Measurements from ENCODE around the gene PCYOX1L. TPM values are rescaled to one million over a fixed set of nuclear protein-coding genes. Genes with fewer than 3 reads are reported as not detected.

The PCYOX1L gene
- total and polyA plus RNA-seq, 2 of the 8 experiments (the other 6 are each of a cell fraction or from before 2014, with no cell fraction given), result 6.8 to 17.2 TPM

- Histone ChIP-seq H3K79me1 (ENCODE audit: low read depth, low read length) (no peaks in the 10 kb centered on the region), H2BK120ac (replicated peaks; ENCODE audit: low read depth, low read length) (no peak overlapping the region), H4K5ac (ENCODE audit: insufficient read length, low read depth, low read length) (no peak overlapping the region), H4K20me1 (replicated peaks in 1 of 2; ENCODE audit: control insufficient read depth in 1 of 2, insufficient read depth in 2 of 2, low read length in 2 of 2) (no peaks in the 10 kb centered on the region), H3K14ac (ENCODE audit: insufficient read length) (no peak overlapping the region), H3K23ac (ENCODE audit: insufficient read length) (no peak overlapping the region), H2BK20ac (ENCODE audit: low read length) (no peak overlapping the region), H3K9me3 (ENCODE audit: insufficient read depth in 2 of 2, low read depth in 1 of 2, low read length in 1 of 2) (no peaks in the 10 kb centered on the region), H3K27ac (ENCODE audit: low read depth, low read length) (no peak overlapping the region), H3K4me2 (ENCODE audit: insufficient read depth in 1 of 2, low read depth in 2 of 2, low read length in 2 of 2) (no peak overlapping the region), H3K23me2 (ENCODE audit: low read depth, low read length) (no peaks in the 10 kb centered on the region), H3K4ac (replicated peaks; ENCODE audit: insufficient read length, low read depth, low read length) (no peak overlapping the region), H3K27me3 (replicated peaks in 1 of 4; ENCODE audit: control insufficient read depth in 3 of 4, extremely low read depth in 1 of 4, insufficient read depth in 3 of 4, low read length in 3 of 4) (no peaks in the 10 kb centered on the region), H2BK15ac (ENCODE audit: low read length) (no peak overlapping the region), H2AK5ac (ENCODE audit: low read depth, low read length) (no peak overlapping the region), H3K9ac (replicated peaks in 1 of 4; ENCODE audit: extremely low read depth in 1 of 4, low read depth in 3 of 4, low read length in 3 of 4) (no peak overlapping the region), H3K4me1 (replicated peaks in 1 of 4; ENCODE audit: control insufficient read depth in 3 of 4, insufficient read depth in 4 of 4, low read length in 3 of 4) (peaks cover 0 to 4% (median 0%) of the 10 kb centered on the region in 4 experiments; a peak in 1 of 7 replicates), H3K4me3 (ENCODE audit: extremely low read depth in 1 of 4, insufficient read depth in 2 of 4, low read depth in 3 of 4, low read length in 4 of 4) (no peak overlapping the region), H2BK5ac (ENCODE audit: low read depth, low read length) (no peak overlapping the region), H4K8ac (ENCODE audit: extremely low read depth, insufficient read depth, low read length) (no peak overlapping the region), H3K79me2 (ENCODE audit: control insufficient read depth in 1 of 2, insufficient read depth in 2 of 2, low read length in 2 of 2) (no peaks in the 10 kb centered on the region), H2AFZ (ENCODE audit: low read length) (no peak overlapping the region), H4K91ac (replicated peaks; ENCODE audit: insufficient read length, low read length) (no peak overlapping the region), H3K56ac (replicated peaks; ENCODE audit: insufficient read length, low read depth, low read length) (no peak overlapping the region), H3K36me3 (ENCODE audit: control insufficient read depth in 2 of 4, insufficient read depth in 4 of 4, low read length in 3 of 4) (no peaks in the 10 kb centered on the region), H2BK12ac (ENCODE audit: low read depth, low read length) (no peak overlapping the region), H3K18ac (ENCODE audit: extremely low read depth, low read length) (no peak overlapping the region)
- ChIA-PET POLR2A (ENCODE audit: partially characterized antibody) (interaction anchor here (1.2 kb wide), 1 partner anchor 19 kb away, joined by 6 read pairs; the partner anchor contains the start of gene GRPEL2), CTCF (ENCODE audit: partially characterized antibody) (interaction anchor here (1.3 to 3.2 kb wide), 4 partner anchors 9 to 113 kb away, joined by 3 to 18 read pairs (median 8); no protein-coding TSS in a partner anchor)
- DNase-seq (ENCODE audit: low read depth in 1 of 2, low spot score in 2 of 2) (no peak), FAIRE-seq (no peak)
- 86% methylated on average over 3 of the region's 3 CpGs; no CpG with 5 or more reads in 1 of the 2 experiments for WGBS, 2 experiments (ENCODE audit: extremely low coverage in 1 of 2, insufficient coverage in 1 of 2, insufficient read length in 1 of 2, insufficient replicate concordance in 2 of 2, low coverage in 1 of 2, low lambda C conversion rate in 2 of 2, missing lambda C conversion rate in 1 of 2)
- TF ChIP-seq CTBP2 (IDR thresholded peaks at IDR 0.05; ENCODE audit: borderline replicate concordance, insufficient read depth, insufficient read length, low read length), result no peak
- no peak for TF ChIP-seq FOSL1 (IDR thresholded peaks at IDR 0.05; ENCODE audit: insufficient read depth, low read depth, low read length)
- no peak for TF ChIP-seq SIX5 (IDR thresholded peaks at IDR 0.05; ENCODE audit: low read depth, low read length)
- no peak for TF ChIP-seq KDM5A (IDR thresholded peaks at IDR 0.05; ENCODE audit: low read length)
- TF ChIP-seq SUZ12 (IDR thresholded peaks at IDR 0.05; ENCODE audit: low read length), result no peak
- TF ChIP-seq MAX (IDR thresholded peaks at IDR 0.05), result no peak
- TF ChIP-seq TEAD4 (IDR thresholded peaks at IDR 0.05; ENCODE audit: low read depth, low read length), result no peak
- no peak for TF ChIP-seq CBX8 (IDR thresholded peaks at IDR 0.05; ENCODE audit: borderline replicate concordance, low read depth, low read length)
These were observed 31.2 kb upstream of the PCYOX1L start for GRCh38 chr5:149326611-149327010.
